Keratinocyte (primary cell): ENCODE measurements around the gene MDM4.

Experiments used
- CTCF ChIP-seq, 3 experiments: IDR thresholded peaks in 1 of 3; conservative IDR thresholded peaks in 1 of 3; optimal IDR thresholded peaks in 1 of 3; 2 replicates in 2 of 3; 3 replicates in 1 of 3; pipeline versions ENCODE3 to v1.5.1; 2011; ENCODE audit warnings: low read length in 3 of 3, mild to moderate bottlenecking in 3 of 3, moderate library complexity in 2 of 3, control low read depth in 1 of 3, inconsistent platforms in 1 of 3; ENCODE audit not compliant: insufficient read depth in 2 of 3; ENCODE audit errors: extremely low read depth in 1 of 3
- EZH2 ChIP-seq: IDR thresholded peaks from one replicate; pipeline ENCODE4 v1.6.1; 2012; ENCODE audit warnings: inconsistent platforms, mild to moderate bottlenecking, low read length, moderate library complexity

GRCh38 chr1:204528241-204528640 lies 12.0 kb downstream of the MDM4 start:
- TF ChIP-seq EZH2 (no peak), CTCF (optimal IDR thresholded peaks at IDR 0.05 in 1 of 3, IDR thresholded peaks at IDR 0.05 in 1 of 3, conservative IDR thresholded peaks at IDR 0.05 in 1 of 3; ENCODE audit: extremely low read depth in 1 of 3, insufficient read depth in 2 of 3, low read length in 3 of 3) (no peak)
